Measurements from ENCODE around the gene EPOP.
"Not testable (repeated sequence)": the region's sequence is repeated elsewhere in the genome, so short reads cannot be mapped to it uniquely, and the experiment has no call there.

EPOP gene

GRCh38 chr17:38653679-38654078 lies 21.1 kb downstream of the EPOP start:
- in situ Hi-C loops (cut with HindIII; ENCODE audit: low sequenced_read_pairs), result no loop called here

- in situ Hi-C loops (cut with HindIII; ENCODE audit: low sequenced_read_pairs), result no loop called here
Observed at GRCh38 chr17:38653230-38653629, 21.5 kb downstream of the EPOP start.

GRCh38 chr17:38650653-38651173 lies 24.0 kb downstream of the EPOP start:
- in situ Hi-C loops (cut with HindIII; ENCODE audit: low sequenced_read_pairs), result not testable (repeated sequence)

GRCh38 chr17:38637951-38638350 lies 36.8 kb downstream of the EPOP start:
- in situ Hi-C loops (cut with HindIII; ENCODE audit: low sequenced_read_pairs), result no loop called here

- in situ Hi-C loops (cut with HindIII; ENCODE audit: low sequenced_read_pairs), result no loop called here
Observed at GRCh38 chr17:38636054-38636453, 38.7 kb downstream of the EPOP start.

GRCh38 chr17:38632334-38632733 lies 42.4 kb downstream of the EPOP start:
- in situ Hi-C loops (cut with HindIII; ENCODE audit: low sequenced_read_pairs), result no loop called here

GRCh38 chr17:38628441-38628840 lies 46.3 kb downstream of the EPOP start:
- in situ Hi-C loops (cut with HindIII; ENCODE audit: low sequenced_read_pairs), result no loop called here

- in situ Hi-C loops (cut with HindIII; ENCODE audit: low sequenced_read_pairs), result no loop called here
Observed at GRCh38 chr17:38627957-38628356, 46.8 kb downstream of the EPOP start.

GRCh38 chr17:38626606-38627226 lies 48.0 kb downstream of the EPOP start:
- in situ Hi-C loops (cut with HindIII; ENCODE audit: low sequenced_read_pairs), result not testable (repeated sequence)

GRCh38 chr17:38625482-38625881 lies 49.3 kb downstream of the EPOP start:
- in situ Hi-C loops (cut with HindIII; ENCODE audit: low sequenced_read_pairs), result no loop called here

GRCh38 chr17:38624782-38625355 lies 49.9 kb downstream of the EPOP start:
- in situ Hi-C loops (cut with HindIII; ENCODE audit: low sequenced_read_pairs), result not testable (repeated sequence)

Measured in DLD1 (cell line).